Naive thymus-derived CD8-positive, alpha-beta T cell (primary cell): ENCODE data around the gene IQCF6. TPM values are rescaled to one million over a fixed set of nuclear protein-coding genes. Genes with fewer than 3 reads are reported as not detected.
"Not testable (repeated sequence)": the region's sequence is repeated elsewhere in the genome, so short reads cannot be mapped to it uniquely, and the experiment has no call there.

Experiments used
- ATAC-seq, 2 donors: fragments of 150-1000 bp; cut with Tn5 transposase in 1 of 2; sonication (Bioruptor Pico), chemical (Tn5 transposase) in 1 of 2; 1 replicate in 1 of 2; 2 replicates in 1 of 2; pipeline ENCODE4 v1.10.0; 2021; ENCODE audit warnings: mild to moderate bottlenecking in 2 of 2, moderate library complexity in 2 of 2
- POLR2A ChIA-PET: fragments of 350-600 bp; sonication (Branson Sonifier 250); formaldehyde crosslinking; loops from one replicate; lab custom pipeline; 2021; ENCODE audit warnings: antibody characterized with exemption; lab: Charles Lee
- DNase-seq, 10 donors: peaks; one replicate each; pipeline versions ENCODE4 v3.0.0 to v3.0.0-alpha.2; 2020 to 2022
- H3K27ac Mint-ChIP-seq, 10 donors: one replicate each; pipeline ENCODE4 v1.8.0; 2020 to 2022; ENCODE audit warnings: mild to moderate bottlenecking in 10 of 10, mixed read lengths in 10 of 10, moderate library complexity in 4 of 10, inconsistent platforms in 1 of 10
- H3K27me3 Mint-ChIP-seq, 5 donors: one replicate each; pipeline ENCODE4 v1.8.0; 2021 to 2022; ENCODE audit warnings: mixed read lengths in 5 of 5
- H3K36me3 Mint-ChIP-seq, 3 donors: one replicate each; pipeline ENCODE4 v1.8.0; 2020 to 2022; ENCODE audit warnings: mixed read lengths in 3 of 3, mild to moderate bottlenecking in 2 of 3, inconsistent platforms in 1 of 3
- H3K4me1 Mint-ChIP-seq, 4 donors: one replicate each; pipeline ENCODE4 v1.8.0; 2021 to 2022; ENCODE audit warnings: mixed read lengths in 4 of 4
- H3K4me3 Mint-ChIP-seq, 10 donors: one replicate each; pipeline ENCODE4 v1.8.0; 2020 to 2022; ENCODE audit warnings: mild to moderate bottlenecking in 10 of 10, mixed read lengths in 10 of 10, moderate library complexity in 6 of 10, inconsistent platforms in 1 of 10
- H3K9me3 Mint-ChIP-seq, 9 donors: one replicate each; pipeline ENCODE4 v1.8.0; 2020 to 2022; ENCODE audit warnings: mixed read lengths in 9 of 9, mild to moderate bottlenecking in 3 of 9, inconsistent platforms in 1 of 9, moderate library complexity in 1 of 9
- polyA plus RNA-seq, 3 donors: library from polyadenylated mRNA; unstranded; fragments of 300-500 nt; fragmentation: Illumina TruSeq; gene quantifications; one replicate each; pipeline ENCODE4 v1.2.3, GENCODE V29; 2021
- total RNA-seq, 8 experiments: library from RNA in 2 of 8; stranded (reverse) in 2 of 8; gene quantifications; one replicate each; pipeline ENCODE4 v1.2.3 and lab custom pipeline; 2021 to 2026

The IQCF6 gene
- total and polyA plus RNA-seq, 5 experiments from 2014 or later, result not detected

GRCh38 chr3:51799879-51800749 is 21.1 kb upstream of the IQCF6 start:
- H3K27ac Mint-ChIP-seq, result peak overlapping the region in 1 of 10 donors; percentile 15
- DNase-seq (peak in 6 of 10 donors; percentile 13 to 63 (median 45)), ATAC-seq (peak; percentile 46 to 60)
- H3K4me1 Mint-ChIP-seq, result peaks cover 5 to 13% (median 8%) of the 10 kb centered on the region in 4 donors
- POLR2A ChIA-PET, result interaction anchor here (1.0 kb wide), 1 partner anchor 298 kb away, joined by 5 read pairs; no protein-coding TSS in a partner anchor
- no peak overlapping the region for H3K4me3 Mint-ChIP-seq
- H3K27me3 Mint-ChIP-seq, result peaks cover 0 to 7% (median 3%) of the 10 kb centered on the region in 5 donors
- no peaks in the 10 kb centered on the region for H3K36me3 Mint-ChIP-seq
- H3K9me3 Mint-ChIP-seq, result no peaks in the 10 kb centered on the region

- Mint-ChIP-seq H3K36me3 (no peaks in the 10 kb centered on the region), H3K4me1 (peaks cover 5 to 13% (median 8%) of the 10 kb centered on the region in 4 donors), H3K4me3 (peak overlapping the region in 3 of 10 donors; percentile 9 to 13 (median 12)), H3K9me3 (no peaks in the 10 kb centered on the region), H3K27ac (peak overlapping the region in 3 of 10 donors; percentile 2 to 28 (median 4)), H3K27me3 (peaks cover 0 to 7% (median 3%) of the 10 kb centered on the region in 5 donors)
- DNase-seq (no peak), ATAC-seq (no peak)
- POLR2A ChIA-PET, result interaction anchor here (1.6 kb wide), 1 partner anchor 297 kb away, joined by 7 read pairs; the partner anchor contains the start of gene DCAF1
These were observed 19.4 kb upstream of the IQCF6 start for GRCh38 chr3:51798411-51798963.

GRCh38 chr3:51796854-51797253 is 17.8 kb upstream of the IQCF6 start:
- H3K36me3 Mint-ChIP-seq, result no peaks in the 10 kb centered on the region
- DNase-seq (no peak), ATAC-seq (no peak)
- H3K9me3 Mint-ChIP-seq, result no peaks in the 10 kb centered on the region
- peaks cover 5 to 13% (median 8%) of the 10 kb centered on the region in 4 donors for H3K4me1 Mint-ChIP-seq
- peaks cover 0 to 7% (median 3%) of the 10 kb centered on the region in 5 donors for H3K27me3 Mint-ChIP-seq
- POLR2A ChIA-PET, result no interaction called here
- H3K27ac Mint-ChIP-seq, result no peak overlapping the region
- H3K4me3 Mint-ChIP-seq, result no peak overlapping the region

- Mint-ChIP-seq H3K27me3 (peaks cover 0 to 7% (median 3%) of the 10 kb centered on the region in 5 donors), H3K9me3 (no peaks in the 10 kb centered on the region), H3K27ac (no peak overlapping the region), H3K36me3 (no peaks in the 10 kb centered on the region), H3K4me1 (peaks cover 8 to 18% (median 12%) of the 10 kb centered on the region in 4 donors), H3K4me3 (no peak overlapping the region)
- ATAC-seq (no peak), DNase-seq (no peak)
- POLR2A ChIA-PET, result no interaction called here
These were observed 15.2 kb upstream of the IQCF6 start for GRCh38 chr3:51794206-51794605.

GRCh38 chr3:51792206-51792605 is 13.2 kb upstream of the IQCF6 start:
- DNase-seq (no peak), ATAC-seq (no peak)
- H3K4me1 Mint-ChIP-seq, result peaks cover 4 to 7% (median 6%) of the 10 kb centered on the region in 4 donors
- H3K4me3 Mint-ChIP-seq, result no peak overlapping the region
- no peak overlapping the region for H3K27ac Mint-ChIP-seq
- POLR2A ChIA-PET, result no interaction called here
- peaks cover 0 to 5% (median 2%) of the 10 kb centered on the region in 5 donors for H3K27me3 Mint-ChIP-seq
- no peaks in the 10 kb centered on the region for H3K36me3 Mint-ChIP-seq
- no peaks in the 10 kb centered on the region for H3K9me3 Mint-ChIP-seq

- Mint-ChIP-seq H3K27ac (peak overlapping the region in 1 of 10 donors; percentile 8), H3K36me3 (no peaks in the 10 kb centered on the region), H3K27me3 (peaks cover 0 to 3% (median 2%) of the 10 kb centered on the region in 5 donors), H3K4me1 (peaks cover 4 to 7% (median 5%) of the 10 kb centered on the region in 4 donors), H3K4me3 (no peak overlapping the region), H3K9me3 (no peaks in the 10 kb centered on the region)
- DNase-seq (no peak), ATAC-seq (no peak)
- POLR2A ChIA-PET, result no interaction called here
These were observed 10.4 kb upstream of the IQCF6 start for GRCh38 chr3:51789437-51789836.

- DNase-seq, ATAC-seq, H3K27me3 Mint-ChIP-seq, H3K4me3 Mint-ChIP-seq, H3K27ac Mint-ChIP-seq, POLR2A ChIA-PET, H3K9me3 Mint-ChIP-seq, H3K4me1 Mint-ChIP-seq, H3K36me3 Mint-ChIP-seq: not testable (repeated sequence)
These were observed 8.5 kb upstream of the IQCF6 start for GRCh38 chr3:51787576-51787975.

- Mint-ChIP-seq H3K36me3 (no peaks in the 10 kb centered on the region), H3K27me3 (peaks cover 0 to 9% (median 3%) of the 10 kb centered on the region in 5 donors), H3K9me3 (no peaks in the 10 kb centered on the region), H3K4me1 (peaks cover 4 to 7% (median 5%) of the 10 kb centered on the region in 4 donors), H3K4me3 (no peak overlapping the region), H3K27ac (no peak overlapping the region)
- ATAC-seq (no peak), DNase-seq (no peak)
- POLR2A ChIA-PET, result no interaction called here
These were observed 7.2 kb upstream of the IQCF6 start for GRCh38 chr3:51786267-51786666.

GRCh38 chr3:51778554-51778953 is 483 bp downstream of the IQCF6 start:
- peaks cover 0 to 2% (median 0%) of the 10 kb centered on the region in 9 donors for H3K9me3 Mint-ChIP-seq
- H3K36me3 Mint-ChIP-seq, result peaks cover 0 to 5% (median 2%) of the 10 kb centered on the region in 3 donors
- POLR2A ChIA-PET, result no interaction called here
- no peak for ATAC-seq
- no peak overlapping the region for H3K27ac Mint-ChIP-seq
- no peak for DNase-seq
- H3K4me3 Mint-ChIP-seq, result no peak overlapping the region
- H3K4me1 Mint-ChIP-seq, result no peaks in the 10 kb centered on the region
- H3K27me3 Mint-ChIP-seq, result peaks cover 8 to 32% (median 24%) of the 10 kb centered on the region in 5 donors

GRCh38 chr3:51777985-51778384 is 1.1 kb downstream of the IQCF6 start:
- DNase-seq (no peak), ATAC-seq (no peak)
- no peaks in the 10 kb centered on the region for H3K4me1 Mint-ChIP-seq
- POLR2A ChIA-PET, result no interaction called here
- peaks cover 8 to 37% (median 24%) of the 10 kb centered on the region in 5 donors for H3K27me3 Mint-ChIP-seq
- peak overlapping the region in 1 of 10 donors; percentile 86 for H3K27ac Mint-ChIP-seq
- H3K9me3 Mint-ChIP-seq, result peaks cover 0 to 2% (median 0%) of the 10 kb centered on the region in 9 donors
- no peak overlapping the region for H3K4me3 Mint-ChIP-seq
- H3K36me3 Mint-ChIP-seq, result peaks cover 0 to 5% (median 2%) of the 10 kb centered on the region in 3 donors

GRCh38 chr3:51773529-51774056 is 5.4 kb downstream of the IQCF6 start:
- ATAC-seq (no peak), DNase-seq (no peak)
- H3K4me3 Mint-ChIP-seq, result no peak overlapping the region
- peaks cover 0 to 1% (median 0%) of the 10 kb centered on the region in 3 donors for H3K36me3 Mint-ChIP-seq
- peaks cover 7 to 40% (median 23%) of the 10 kb centered on the region in 5 donors for H3K27me3 Mint-ChIP-seq
- H3K9me3 Mint-ChIP-seq, result peaks cover 0 to 2% (median 0%) of the 10 kb centered on the region in 9 donors
- POLR2A ChIA-PET, result no interaction called here
- no peaks in the 10 kb centered on the region for H3K4me1 Mint-ChIP-seq
- H3K27ac Mint-ChIP-seq, result no peak overlapping the region

GRCh38 chr3:51759203-51759602 is 19.8 kb downstream of the IQCF6 start:
- no peak for ATAC-seq
- H3K9me3 Mint-ChIP-seq, result peaks cover 1 to 48% (median 33%) of the 10 kb centered on the region in 9 donors
- POLR2A ChIA-PET, result no interaction called here

More at GRCh38 chr3:51759203-51759602, 19.8 kb downstream of the IQCF6 start:
- peaks cover 0 to 2% (median 0%) of the 10 kb centered on the region in 4 donors for H3K4me1 Mint-ChIP-seq
- peak overlapping the region in 1 of 10 donors; percentile 47 for H3K4me3 Mint-ChIP-seq
- H3K36me3 Mint-ChIP-seq, result peaks cover 2 to 25% (median 6%) of the 10 kb centered on the region in 3 donors
- peaks cover 0 to 18% (median 5%) of the 10 kb centered on the region in 5 donors for H3K27me3 Mint-ChIP-seq
- no peak overlapping the region for H3K27ac Mint-ChIP-seq
- DNase-seq, result no peak
